Left ventricle myocardium inferior (tissue), 1 donor: ENCODE results near the gene PTPRG. TPM values are rescaled to one million over a fixed set of nuclear protein-coding genes. Genes with fewer than 3 reads are reported as not detected.

Experiments used
- DNase-seq: peaks from one replicate; pipeline ENCODE4 v3.0.0-alpha.2; 2020
- H3K27ac ChIP-seq: fragments of 200-600 bp; replicated peaks from 2 replicates; pipeline ENCODE4 v1.8.0; 2021
- H3K27me3 ChIP-seq: fragments of 200-600 bp; 2 replicates; pipeline ENCODE4 v1.8.0; 2021; ENCODE audit warnings: low read depth
- H3K36me3 ChIP-seq: fragments of 200-600 bp; 2 replicates; pipeline ENCODE4 v1.8.0; 2021
- H3K4me1 ChIP-seq: fragments of 200-600 bp; 2 replicates; pipeline ENCODE4 v1.8.0; 2021
- H3K4me3 ChIP-seq: fragments of 200-600 bp; 2 replicates; pipeline ENCODE4 v1.8.0; 2021; ENCODE audit warnings: mild to moderate bottlenecking, moderate library complexity
- H3K9me3 ChIP-seq: fragments of 200-600 bp; replicated peaks from 2 replicates; pipeline ENCODE4 v1.8.0; 2021
- CTCF ChIP-seq: fragments of 200-600 bp; IDR thresholded peaks from 2 replicates; pipeline ENCODE4 v1.8.0; 2021; ENCODE audit warnings: antibody characterized with exemption, mild to moderate bottlenecking, borderline replicate concordance
- intact Hi-C: fragments of 100-400 bp; cut with micrococcal nuclease; formaldehyde crosslinking; loops from one replicate; pipeline ENCODE4 v1.11.0; 2022
- total RNA-seq: library from RNA; stranded (reverse); fragmentation: NEBNext Ultra II Directional; extraction: Animal tissue kit (Norgen Biotek cat#: 25700); gene quantifications from one replicate; pipeline ENCODE4 v1.2.1, GENCODE V29; 2021
- donor health status: DM: no; HTN: yes; CAD: no; lungs with severe emphysema.

The PTPRG gene
- total RNA-seq, 1 donor from 2014 or later = 29.6 TPM

- no peak for TF ChIP-seq CTCF
- no peaks in the 10 kb centered on the region for H3K36me3 ChIP-seq
- DNase-seq = no peak
- no peak overlapping the region for H3K4me3 ChIP-seq
- intact Hi-C loops = no loop called here
- no peaks in the 10 kb centered on the region for H3K27me3 ChIP-seq
- no peaks in the 10 kb centered on the region for H3K9me3 ChIP-seq
- H3K27ac ChIP-seq = peak overlapping the region; percentile 60
- H3K4me1 ChIP-seq = peaks cover 59% of the 10 kb centered on the region
Observed at GRCh38 chr3:62149539-62149938, 588.2 kb downstream of the PTPRG start.

GRCh38 chr3:62149962-62150361 lies 588.6 kb downstream of the PTPRG start:
- intact Hi-C loops = no loop called here
- H3K27me3 ChIP-seq = no peaks in the 10 kb centered on the region
- no peak overlapping the region for H3K4me3 ChIP-seq
- peaks cover 59% of the 10 kb centered on the region for H3K4me1 ChIP-seq
- no peaks in the 10 kb centered on the region for H3K36me3 ChIP-seq
- TF ChIP-seq CTCF = no peak
- no peak for DNase-seq
- no peaks in the 10 kb centered on the region for H3K9me3 ChIP-seq
- H3K27ac ChIP-seq = peak overlapping the region; percentile 60

GRCh38 chr3:62151591-62151990 lies 590.2 kb downstream of the PTPRG start:
- intact Hi-C loops = no loop called here
- Histone ChIP-seq H3K9me3 (no peaks in the 10 kb centered on the region), H3K27me3 (no peaks in the 10 kb centered on the region), H3K4me1 (peaks cover 56% of the 10 kb centered on the region), H3K4me3 (no peak overlapping the region), H3K27ac (peak overlapping the region; percentile 78), H3K36me3 (no peaks in the 10 kb centered on the region)
- no peak for TF ChIP-seq CTCF
- DNase-seq = no peak

GRCh38 chr3:62153231-62153630 lies 591.9 kb downstream of the PTPRG start:
- Histone ChIP-seq H3K27ac (peak overlapping the region; percentile 78), H3K36me3 (no peaks in the 10 kb centered on the region), H3K4me3 (no peak overlapping the region), H3K9me3 (no peaks in the 10 kb centered on the region), H3K4me1 (peaks cover 65% of the 10 kb centered on the region), H3K27me3 (no peaks in the 10 kb centered on the region)
- DNase-seq = no peak
- intact Hi-C loops = no loop called here
- TF ChIP-seq CTCF = no peak

- peaks cover 75% of the 10 kb centered on the region for H3K4me1 ChIP-seq
- no peak for TF ChIP-seq CTCF
- no peaks in the 10 kb centered on the region for H3K27me3 ChIP-seq
- H3K9me3 ChIP-seq = no peaks in the 10 kb centered on the region
- intact Hi-C loops = no loop called here
- H3K4me3 ChIP-seq = no peak overlapping the region
- no peaks in the 10 kb centered on the region for H3K36me3 ChIP-seq
- H3K27ac ChIP-seq = peak overlapping the region; percentile 78
- DNase-seq = no peak
Observed at GRCh38 chr3:62154457-62155148, 593.2 kb downstream of the PTPRG start.
